Left renal pelvis (tissue), 4 donors: ENCODE measurements around the gene SOCS1. TPM values are rescaled to one million over a fixed set of nuclear protein-coding genes. Genes with fewer than 3 reads are reported as not detected.
"Not testable (repeated sequence)": the region's sequence is repeated elsewhere in the genome, so short reads cannot be mapped to it uniquely, and the experiment has no call there.

Experiments used
- DNase-seq, 4 donors: peaks; one replicate each; pipeline ENCODE4 v3.0.0-alpha.2; 2013; ENCODE audit warnings: low read depth in 4 of 4, low spot score in 3 of 4
- polyA plus RNA-seq, 4 donors: library from polyadenylated mRNA; unstranded; fragments of 120-200 nt; gene quantifications; one replicate each; pipeline ENCODE4 v1.2.1, GENCODE V29; 2013; ENCODE audit not compliant: insufficient read length in 4 of 4

SOCS1 gene
- polyA plus RNA-seq, 4 donors, result 4.1 to 8.0 (median 6.3) TPM

- DNase-seq, result no peak
Measured at GRCh38 chr16:11231367-11231970, 24.5 kb downstream of the SOCS1 start.

- DNase-seq, result no peak
Measured at GRCh38 chr16:11229906-11230305, 26.1 kb downstream of the SOCS1 start.

DNA sequence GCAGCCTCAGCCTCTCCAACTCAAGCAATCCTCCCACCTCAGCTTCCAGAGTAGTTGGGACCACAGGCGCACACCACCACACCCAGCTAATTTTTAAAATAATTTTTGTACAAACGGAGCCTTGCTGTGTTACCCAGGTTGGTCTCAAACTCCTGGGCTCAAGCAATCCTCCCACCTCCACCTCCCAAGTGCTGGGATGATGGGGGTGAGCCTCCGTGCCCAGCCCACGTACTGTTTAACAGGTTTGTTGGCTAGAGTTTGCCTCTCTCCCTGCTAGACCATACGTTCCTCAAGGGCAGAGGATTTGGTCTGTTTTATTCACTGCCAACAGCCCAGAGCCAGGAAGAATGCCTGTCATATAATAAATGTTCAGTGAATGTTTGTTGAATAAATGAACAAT is 26.6 kb downstream of the SOCS1 start:
- DNase-seq, result no peak

GRCh38 chr16:11225677-11226549 is 30.1 kb downstream of the SOCS1 start:
- no peak for DNase-seq

- DNase-seq, result no peak
Measured at GRCh38 chr16:11224894-11225676, 30.9 kb downstream of the SOCS1 start.

DNA sequence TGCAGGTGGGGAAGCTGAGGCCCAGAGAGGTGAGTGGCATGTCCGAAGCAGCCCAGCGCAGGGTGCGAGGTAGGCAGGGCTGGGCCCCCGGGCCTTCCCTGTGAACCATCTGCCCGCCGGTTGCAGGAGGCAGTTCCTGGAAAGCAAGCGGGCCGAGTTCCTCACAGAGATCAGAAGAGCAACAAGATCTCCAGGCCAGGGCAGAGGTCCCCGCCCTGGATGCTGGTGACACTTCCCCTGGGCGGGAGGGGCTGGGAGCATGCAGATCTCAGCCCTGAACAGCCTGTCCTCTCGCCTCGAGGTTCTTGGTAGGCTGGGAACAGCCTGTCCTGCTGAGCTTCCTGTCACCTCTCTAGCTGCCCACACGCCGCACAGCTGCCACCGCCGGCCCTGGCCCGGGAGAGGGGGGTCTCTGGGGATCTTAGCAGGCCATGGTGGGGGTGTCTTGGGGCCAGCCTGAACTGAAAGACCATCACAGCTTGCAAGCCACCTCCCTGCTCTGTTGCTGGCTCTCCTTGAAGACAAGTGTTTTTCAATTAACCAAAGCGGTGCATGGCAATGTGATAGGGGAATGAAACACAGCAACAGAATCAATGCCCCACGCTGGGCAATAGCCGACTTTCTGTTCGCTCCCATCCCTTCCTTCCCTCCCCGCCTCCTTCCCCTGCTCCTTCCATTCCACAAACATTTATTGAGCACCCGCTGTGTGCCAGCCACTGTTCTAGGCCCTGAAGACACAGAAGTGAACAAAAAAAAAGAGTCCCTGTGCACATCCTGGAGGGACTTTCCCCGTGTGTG is 31.7 kb downstream of the SOCS1 start:
- no peak for DNase-seq

DNA sequence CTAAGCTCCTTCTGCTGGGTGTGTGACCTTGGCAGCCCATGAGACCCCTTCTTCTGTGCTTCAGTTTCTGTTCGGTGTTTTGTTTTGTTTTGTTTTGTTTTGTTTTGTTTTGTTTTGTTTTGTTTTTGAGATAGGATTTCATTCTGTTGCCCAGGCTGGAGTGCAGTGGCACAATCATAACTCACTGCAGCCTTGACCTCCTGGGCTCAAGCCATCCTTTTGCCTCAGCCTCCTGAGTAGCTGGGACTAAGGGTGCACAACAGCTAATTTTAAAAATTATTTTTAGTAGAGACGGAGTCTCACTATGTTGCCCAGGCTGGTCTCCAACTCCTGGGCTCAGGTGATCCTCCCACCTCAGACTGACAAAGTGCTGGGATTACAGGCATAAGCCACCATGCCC is 35.5 kb downstream of the SOCS1 start:
- DNase-seq, result not testable (repeated sequence)

GRCh38 chr16:11219178-11219577 is 36.8 kb downstream of the SOCS1 start:
- DNase-seq, result no peak

DNA sequence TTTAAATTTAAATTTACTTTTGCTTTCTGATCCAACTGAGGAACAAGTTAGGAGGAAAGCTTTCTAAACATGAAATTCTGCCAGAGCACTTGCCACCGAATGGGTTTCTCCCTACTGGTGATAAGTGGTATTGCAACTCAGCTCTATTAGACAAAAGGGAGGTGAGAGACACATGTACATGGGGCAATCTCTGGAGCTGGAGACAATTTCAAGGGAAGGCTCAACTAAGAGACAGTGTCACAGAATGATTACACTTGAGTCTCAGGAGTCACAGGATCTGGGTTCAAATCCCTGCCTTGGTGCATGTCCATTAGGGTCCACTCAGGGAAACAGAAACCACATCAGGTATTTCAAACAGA is 37.4 kb downstream of the SOCS1 start:
- DNase-seq, result no peak

- no peak for DNase-seq
Measured at GRCh38 chr16:11217651-11218603, 38.1 kb downstream of the SOCS1 start.

GRCh38 chr16:11215935-11216556 is 40.0 kb downstream of the SOCS1 start:
- DNase-seq, result no peak

DNA sequence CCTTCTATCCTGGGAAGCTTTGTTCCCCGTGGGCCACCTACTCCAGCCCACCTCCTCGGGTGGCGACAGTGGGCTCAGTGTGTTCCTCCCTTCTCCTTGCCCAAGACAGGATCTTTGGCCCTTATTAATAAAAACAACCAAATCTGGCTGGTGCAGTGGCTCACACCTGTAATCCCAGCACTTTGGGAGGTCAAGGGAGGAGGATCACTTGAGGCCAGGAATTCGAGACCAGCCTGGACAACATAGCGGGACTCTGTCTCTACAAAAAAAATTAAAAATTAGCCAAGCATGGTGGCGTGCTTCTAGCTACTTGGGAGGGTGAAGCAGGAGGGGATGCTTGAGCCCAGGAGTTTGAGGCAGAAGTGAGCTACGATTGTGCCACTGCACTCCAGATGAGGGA is 42.2 kb downstream of the SOCS1 start:
- no peak for DNase-seq

DNA sequence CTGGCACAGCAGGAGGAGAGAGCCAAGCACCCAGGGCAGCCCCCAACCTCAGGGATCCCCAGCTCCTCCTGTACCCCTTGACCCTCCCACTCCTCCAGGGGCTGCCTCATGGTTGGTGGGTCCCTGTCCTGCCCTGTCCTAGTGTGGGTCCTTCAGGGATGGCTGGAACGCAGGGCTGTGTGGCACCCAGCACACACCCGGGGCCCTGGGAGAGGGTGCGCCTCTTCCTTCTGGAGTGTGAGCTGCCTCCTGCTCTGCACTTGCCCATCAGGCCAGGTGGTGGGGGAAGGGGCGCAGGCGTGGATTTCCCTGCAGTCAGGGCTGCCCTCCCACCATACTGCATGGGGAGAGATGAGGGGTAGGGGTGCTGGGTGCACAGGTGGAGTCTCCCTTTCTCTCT is 42.6 kb downstream of the SOCS1 start:
- DNase-seq, result no peak

GRCh38 chr16:11212798-11213196 is 43.2 kb downstream of the SOCS1 start:
- no peak for DNase-seq

GRCh38 chr16:11211977-11212797 is 43.8 kb downstream of the SOCS1 start:
- DNase-seq, result no peak

- no peak for DNase-seq
Measured at GRCh38 chr16:11211061-11211976, 44.7 kb downstream of the SOCS1 start.

GRCh38 chr16:11210260-11210659 is 45.7 kb downstream of the SOCS1 start:
- no peak for DNase-seq
